GM19238 (cell line): ENCODE results near the gene FAM50A.

Experiments
- DNase-seq: peaks from one replicate; pipeline ENCODE4 v3.0.0; 2011; ENCODE audit warnings: low spot score; ENCODE audit not compliant: insufficient read length

The FAM50A gene

DNA sequence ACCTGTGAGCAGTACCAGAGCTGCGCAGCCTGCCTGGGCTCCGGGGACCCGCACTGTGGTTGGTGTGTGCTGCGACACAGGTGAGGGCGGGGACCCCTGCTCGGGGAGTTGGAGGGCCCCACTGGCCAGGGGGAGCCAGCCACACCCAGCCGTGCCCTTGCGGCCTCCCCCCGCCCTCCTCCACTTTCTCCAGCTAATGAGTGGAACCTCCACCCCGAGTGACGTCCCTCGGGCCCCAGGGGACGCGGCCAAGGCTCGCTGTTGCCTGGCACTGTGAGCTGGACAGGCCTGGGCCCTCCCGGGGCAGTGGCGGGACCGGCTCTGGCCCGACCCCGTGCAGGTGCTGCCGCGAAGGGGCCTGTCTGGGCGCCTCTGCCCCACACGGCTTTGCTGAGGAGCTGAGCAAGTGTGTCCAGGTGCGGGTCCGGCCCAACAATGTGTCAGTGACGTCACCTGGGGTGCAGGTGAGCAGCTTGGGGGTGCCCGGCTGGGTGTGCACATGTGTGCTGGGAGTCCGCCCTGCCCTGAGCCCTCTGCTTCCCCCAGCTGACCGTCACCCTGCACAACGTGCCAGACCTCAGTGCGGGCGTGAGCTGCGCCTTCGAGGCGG is 19.8 kb downstream of the FAM50A start:
- DNase-seq = no peak

DNA sequence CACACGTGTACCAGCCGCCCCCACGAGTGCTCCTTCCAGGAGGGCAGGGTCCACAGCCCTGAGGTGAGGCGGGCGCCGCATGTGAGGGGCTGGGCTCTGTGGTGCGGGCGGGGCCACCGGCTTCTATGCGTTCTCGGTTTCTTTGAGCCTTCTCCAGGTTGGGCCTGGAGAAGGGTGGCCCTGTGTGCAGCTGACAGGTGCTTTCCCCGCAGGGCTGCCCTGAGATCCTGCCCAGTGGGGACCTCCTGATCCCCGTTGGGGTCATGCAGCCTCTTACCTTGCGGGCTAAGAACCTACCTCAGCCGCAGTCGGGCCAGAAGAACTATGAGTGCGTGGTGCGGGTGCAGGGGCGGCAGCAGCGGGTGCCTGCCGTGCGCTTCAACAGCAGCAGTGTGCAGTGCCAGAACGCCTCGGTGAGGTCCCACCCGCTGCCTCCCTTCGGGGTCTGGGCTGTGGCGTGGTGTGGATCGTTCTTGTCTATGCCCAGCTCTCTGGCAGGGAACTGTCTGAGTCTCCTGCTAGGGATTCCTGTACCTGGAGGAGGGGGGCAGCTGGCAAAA is 20.9 kb downstream of the FAM50A start:
- DNase-seq = no peak

DNA sequence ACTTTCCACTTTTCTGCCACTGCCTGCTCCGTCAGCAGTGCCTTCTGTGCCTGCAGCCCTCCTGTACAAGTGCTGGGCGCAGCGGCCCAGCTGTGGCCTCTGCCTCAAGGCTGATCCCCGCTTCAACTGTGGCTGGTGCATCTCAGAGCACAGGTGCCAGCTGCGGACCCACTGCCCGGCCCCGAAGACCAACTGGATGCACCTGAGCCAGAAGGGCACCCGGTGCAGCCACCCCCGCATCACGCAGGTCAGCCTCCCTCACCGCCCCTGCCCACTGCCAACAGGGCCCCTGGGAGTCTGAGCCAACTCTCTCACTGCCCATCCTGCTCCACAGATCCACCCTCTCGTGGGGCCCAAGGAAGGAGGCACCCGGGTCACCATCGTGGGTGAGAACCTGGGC is 21.7 kb downstream of the FAM50A start:
- no peak for DNase-seq

DNA sequence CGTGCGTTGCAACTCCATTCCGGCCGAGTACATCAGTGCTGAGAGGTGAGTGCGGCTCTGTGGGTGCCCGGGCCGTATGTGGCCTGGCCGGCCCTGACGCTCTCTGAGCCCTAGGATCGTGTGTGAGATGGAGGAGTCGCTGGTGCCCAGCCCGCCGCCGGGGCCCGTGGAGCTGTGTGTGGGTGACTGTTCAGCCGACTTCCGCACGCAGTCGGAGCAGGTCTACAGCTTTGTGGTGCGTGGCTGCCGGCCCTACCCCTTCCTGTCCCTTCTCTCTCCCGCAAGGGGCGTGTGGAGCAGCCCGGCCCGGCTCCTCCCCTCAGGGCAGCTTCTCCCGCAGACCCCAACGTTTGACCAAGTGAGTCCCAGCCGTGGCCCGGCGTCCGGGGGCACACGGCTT is 22.1 kb downstream of the FAM50A start:
- no peak for DNase-seq

DNA sequence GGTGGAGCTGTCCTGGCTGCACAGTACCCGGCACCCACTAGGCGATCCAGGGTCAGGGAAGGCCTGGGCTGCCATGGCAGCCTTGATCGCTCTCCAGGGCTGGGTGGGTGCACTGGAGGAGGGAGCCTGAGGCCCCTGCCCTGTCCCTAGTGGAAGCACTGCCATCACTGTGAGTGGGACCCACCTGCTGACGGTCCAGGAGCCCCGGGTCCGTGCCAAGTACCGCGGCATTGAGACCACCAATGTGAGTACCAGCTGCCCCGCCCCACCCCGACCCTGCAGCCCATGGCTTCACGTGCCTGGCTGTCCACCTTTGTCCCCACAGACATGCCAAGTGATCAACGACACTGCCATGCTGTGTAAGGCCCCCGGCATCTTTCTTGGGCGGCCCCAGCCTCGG is 23.0 kb downstream of the FAM50A start:
- no peak for DNase-seq

DNA sequence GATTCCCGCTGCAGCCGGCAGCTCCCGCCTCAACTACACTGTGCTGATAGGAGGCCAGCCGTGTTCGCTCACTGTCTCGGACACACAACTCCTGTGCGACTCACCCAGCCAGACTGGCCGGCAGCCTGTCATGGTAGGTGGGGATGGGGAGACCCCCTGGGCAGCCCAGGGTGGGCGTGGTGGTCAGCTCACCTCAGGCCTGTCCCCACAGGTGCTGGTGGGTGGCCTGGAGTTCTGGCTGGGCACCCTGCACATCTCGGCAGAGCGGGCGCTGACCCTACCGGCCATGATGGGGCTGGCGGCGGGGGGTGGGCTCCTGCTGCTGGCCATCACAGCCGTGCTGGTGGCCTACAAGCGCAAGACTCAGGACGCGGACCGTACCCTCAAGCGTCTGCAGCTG is 23.6 kb downstream of the FAM50A start:
- DNase-seq = no peak

DNA sequence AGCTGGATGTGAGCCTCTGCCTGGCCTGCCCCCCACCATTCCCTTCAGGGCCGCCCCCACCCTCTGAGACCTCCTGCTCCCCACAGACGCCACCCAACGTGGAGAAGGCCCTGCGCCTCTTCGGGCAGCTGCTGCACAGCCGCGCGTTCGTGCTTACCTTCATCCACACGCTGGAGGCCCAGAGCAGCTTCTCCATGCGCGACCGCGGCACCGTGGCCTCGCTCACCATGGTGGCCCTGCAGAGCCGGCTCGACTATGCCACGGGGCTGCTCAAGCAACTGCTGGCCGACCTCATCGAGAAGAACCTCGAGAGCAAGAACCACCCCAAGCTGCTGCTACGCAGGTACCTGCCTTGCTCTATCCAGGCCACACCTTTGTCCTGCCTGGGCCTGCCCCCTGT is 24.3 kb downstream of the FAM50A start:
- DNase-seq = no peak

DNA sequence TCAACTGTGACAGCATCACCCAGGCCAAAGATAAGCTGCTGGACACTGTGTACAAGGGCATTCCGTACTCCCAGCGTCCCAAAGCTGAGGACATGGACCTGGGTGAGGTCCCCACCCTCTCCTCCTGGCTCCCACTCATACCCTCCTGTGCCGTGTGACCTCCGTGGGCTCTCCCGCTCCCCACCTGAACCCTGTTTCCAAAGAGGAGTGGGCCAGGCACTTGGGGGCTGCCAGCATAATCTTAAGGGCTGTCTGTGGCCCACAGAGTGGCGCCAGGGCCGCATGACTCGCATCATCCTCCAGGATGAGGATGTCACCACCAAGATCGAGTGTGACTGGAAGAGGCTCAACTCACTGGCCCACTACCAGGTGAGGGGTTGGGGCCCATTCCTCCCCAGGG is 25.2 kb downstream of the FAM50A start:
- no peak for DNase-seq

DNA sequence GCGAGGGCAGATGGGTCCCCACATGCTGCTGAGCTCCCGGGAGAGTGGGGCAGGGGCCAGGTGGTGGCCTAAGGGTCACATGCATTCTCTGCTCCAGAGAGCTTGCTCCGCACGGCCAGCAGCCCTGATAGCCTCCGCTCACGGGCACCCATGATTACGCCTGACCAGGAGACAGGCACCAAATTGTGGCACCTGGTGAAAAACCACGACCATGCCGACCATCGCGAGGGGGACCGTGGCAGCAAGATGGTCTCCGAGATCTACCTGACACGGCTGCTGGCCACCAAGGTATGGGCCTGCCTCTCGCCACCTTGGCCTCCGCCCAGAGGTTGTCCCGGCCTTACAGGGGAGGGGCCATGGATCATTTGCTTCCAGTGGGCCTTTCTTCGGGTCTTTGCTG is 25.9 kb downstream of the FAM50A start:
- no peak for DNase-seq

DNA sequence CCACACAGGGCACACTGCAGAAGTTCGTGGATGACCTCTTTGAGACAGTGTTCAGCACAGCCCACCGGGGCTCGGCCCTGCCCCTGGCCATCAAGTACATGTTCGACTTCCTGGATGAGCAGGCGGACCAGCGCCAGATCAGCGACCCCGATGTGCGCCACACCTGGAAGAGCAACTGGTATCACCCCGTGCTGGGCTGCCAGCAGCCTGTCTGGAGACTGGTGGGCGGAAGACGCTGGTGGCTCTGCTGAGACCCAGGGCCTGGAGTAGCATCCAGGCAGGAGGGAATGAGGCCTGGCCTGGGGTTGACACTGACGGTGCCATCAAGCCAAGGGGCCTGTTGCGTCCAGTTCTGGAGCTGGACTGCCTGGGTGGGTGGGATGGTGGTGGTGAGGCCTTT is 26.5 kb downstream of the FAM50A start:
- no peak for DNase-seq

DNA sequence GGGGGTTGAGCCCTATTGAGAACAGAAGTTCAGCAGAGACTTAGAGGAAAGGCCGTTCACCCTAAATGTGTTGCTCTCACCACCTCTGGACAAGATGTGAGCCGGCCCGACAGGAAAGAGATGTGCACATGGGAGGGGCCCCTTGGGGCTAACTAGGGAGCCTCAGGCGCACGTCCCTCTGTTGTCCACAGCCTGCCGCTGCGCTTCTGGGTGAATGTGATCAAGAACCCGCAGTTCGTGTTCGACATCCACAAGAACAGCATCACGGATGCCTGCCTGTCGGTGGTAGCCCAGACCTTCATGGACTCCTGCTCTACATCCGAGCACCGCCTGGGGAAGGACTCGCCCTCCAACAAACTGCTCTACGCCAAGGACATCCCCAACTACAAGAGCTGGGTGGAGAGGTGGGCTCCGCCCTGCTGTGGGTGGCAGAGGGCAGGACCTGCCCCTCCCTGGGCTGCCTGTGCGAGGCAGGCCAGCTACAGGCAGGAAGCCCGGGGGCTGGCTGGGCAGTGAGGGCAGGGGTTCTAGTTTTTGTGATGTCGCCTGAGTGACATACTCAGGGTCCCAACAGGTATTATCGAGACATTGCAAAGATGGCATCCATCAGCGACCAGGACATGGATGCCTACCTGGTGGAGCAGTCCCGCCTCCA is 27.1 kb downstream of the FAM50A start:
- DNase-seq = no peak

DNA sequence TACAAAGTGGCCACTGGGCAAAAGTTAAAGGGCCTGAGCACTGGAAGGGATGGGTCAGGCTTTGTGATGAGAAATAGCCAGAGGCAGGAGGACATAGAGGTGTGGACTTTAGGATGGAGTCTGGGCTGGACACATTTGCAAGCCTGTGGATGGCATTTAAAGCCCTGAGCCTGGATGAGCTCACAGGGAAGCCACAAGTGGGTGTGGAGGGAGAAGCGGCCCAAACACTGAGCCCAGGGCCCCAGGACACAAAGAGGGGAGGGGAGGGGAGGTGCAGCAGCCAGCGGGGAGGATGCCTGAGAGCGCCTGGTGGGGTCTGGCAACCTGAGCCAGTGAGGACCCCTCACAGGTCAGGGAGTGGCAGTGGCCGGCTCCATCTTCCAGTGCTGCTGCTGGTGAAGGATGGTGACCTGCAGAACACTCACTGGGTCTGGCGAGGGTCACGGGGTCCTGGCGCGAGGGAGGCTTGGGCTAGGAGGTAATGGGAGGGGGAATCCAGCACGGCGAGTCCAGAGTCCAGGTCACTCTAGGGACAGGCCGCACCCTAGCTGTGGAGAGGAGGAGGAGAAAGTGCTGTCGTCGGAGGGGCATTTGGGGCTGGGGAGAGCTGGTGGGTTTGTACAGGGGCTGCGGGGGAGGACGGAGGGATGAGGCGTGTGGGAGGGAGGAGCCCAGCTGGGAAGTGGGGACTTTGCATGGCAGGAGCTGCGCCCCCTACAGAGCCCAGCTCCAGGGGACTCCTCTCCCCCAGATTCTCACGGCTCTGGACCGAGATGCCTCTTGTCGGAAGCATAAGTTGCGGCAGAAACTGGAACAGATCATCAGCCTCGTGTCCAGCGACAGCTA is 28.1 kb downstream of the FAM50A start:
- DNase-seq = no peak

DNA sequence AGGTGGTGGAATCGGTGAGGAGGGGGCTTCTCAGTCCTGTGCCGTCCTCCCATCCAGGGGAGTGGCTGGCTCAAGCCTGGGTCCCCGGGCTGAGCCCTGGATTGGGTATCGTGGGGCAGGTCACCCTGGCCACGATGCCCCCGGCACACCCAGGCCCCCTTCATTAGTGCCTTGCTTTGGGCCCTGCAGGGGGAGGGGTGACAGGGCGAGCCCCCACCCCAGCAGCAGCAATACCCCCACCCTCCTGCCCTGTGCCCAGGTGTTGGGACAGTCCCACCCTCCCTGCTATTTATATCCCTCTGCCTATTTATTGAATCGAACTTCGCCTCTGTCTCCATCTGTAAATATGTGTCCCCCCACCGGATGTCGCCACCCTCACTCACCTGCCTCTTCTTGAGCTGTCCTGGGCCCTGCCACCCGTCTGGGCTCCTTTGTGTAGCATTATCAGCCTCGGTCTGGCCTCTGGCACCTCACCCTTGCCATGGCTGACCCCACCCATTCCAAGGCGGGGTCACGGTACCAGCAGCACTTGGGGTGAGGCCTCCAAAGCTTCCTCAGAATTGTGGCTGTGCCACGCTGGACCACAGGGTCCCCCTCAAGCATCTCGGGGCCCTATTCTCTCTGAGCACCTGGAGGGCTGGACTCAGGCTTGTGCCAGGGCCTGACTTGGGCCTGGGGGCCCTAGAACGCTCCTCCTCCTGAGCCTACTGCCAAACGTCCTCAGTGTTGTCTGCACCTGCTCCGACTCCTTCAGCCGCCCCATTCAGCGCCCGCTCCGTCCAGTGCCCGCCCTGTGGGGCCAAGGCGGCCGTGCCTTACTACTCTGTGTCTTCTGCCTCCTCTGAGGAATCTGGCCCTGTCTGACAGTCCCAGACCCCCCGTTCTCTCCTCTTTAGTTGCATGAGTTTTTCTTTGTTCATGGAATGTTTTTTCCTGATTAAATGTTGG is 29.0 kb downstream of the FAM50A start:
- no peak for DNase-seq

DNA sequence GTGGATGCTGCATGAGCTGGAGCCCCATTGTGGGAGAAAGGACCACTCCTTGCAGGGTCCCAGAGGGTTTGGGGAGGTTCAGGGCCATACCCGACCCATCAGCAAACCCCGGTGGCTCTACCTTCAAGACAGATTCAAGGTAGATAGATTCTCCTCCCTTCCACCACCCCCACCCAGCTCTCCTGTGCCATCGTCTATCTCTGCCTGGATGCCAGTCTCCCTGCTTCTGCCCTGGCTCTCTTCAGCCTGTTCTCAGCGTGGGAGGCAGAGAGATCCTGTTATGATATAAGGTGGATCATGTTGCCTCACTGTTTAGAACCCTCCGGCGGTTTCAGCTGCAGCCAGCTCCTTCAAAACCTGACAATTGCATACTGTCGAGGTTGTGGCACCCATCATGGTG is 29.7 kb downstream of the FAM50A start:
- DNase-seq = no peak

DNA sequence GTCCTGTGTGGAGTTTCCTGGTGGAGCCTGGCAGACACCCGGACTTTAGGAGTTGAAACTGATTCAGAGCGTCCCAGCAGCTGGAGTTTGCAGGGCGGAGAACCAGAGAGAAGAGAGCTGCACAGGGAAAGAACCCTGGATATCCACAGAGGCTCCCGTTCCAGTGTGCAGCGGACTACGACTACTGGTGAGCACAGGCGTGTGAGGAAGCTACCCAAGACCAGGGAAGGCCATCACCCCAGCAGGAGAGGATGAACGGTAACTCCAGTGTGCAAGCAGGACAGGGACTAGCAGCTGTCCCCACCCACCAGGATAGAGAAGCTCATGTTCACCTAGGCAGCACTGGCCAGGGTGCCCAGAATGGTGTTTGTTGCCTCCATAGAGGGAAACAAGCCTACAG is 32.9 kb downstream of the FAM50A start:
- DNase-seq = no peak

DNA sequence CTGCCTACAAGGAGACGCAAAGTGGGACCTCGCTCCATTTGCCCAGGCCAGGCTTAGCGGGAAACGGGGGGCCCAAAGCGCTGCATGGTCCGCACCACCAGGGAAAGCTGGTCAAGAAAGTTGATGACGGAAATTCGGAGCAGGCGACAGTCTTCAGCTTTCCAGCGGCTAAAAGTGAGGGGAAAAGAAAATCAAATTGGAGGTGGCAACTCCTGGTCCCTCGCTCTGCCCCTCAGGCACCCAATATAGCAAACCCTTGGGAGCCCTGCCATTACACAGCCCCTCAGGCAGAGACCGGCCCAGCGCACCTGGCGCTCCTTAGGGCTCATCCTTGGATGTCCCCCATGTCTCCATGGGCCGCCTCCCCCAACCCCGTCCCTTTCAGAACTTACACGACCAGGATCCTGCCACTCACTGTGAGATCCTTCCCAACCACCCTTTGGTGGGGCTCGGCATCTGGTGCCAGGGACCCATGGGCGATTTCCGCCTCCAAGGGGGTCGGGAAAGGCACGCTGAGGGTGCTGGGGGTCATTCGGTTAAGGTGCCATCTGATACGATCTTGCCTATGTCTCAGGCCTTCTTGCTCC is 34.0 kb downstream of the FAM50A start:
- DNase-seq = no peak

DNA sequence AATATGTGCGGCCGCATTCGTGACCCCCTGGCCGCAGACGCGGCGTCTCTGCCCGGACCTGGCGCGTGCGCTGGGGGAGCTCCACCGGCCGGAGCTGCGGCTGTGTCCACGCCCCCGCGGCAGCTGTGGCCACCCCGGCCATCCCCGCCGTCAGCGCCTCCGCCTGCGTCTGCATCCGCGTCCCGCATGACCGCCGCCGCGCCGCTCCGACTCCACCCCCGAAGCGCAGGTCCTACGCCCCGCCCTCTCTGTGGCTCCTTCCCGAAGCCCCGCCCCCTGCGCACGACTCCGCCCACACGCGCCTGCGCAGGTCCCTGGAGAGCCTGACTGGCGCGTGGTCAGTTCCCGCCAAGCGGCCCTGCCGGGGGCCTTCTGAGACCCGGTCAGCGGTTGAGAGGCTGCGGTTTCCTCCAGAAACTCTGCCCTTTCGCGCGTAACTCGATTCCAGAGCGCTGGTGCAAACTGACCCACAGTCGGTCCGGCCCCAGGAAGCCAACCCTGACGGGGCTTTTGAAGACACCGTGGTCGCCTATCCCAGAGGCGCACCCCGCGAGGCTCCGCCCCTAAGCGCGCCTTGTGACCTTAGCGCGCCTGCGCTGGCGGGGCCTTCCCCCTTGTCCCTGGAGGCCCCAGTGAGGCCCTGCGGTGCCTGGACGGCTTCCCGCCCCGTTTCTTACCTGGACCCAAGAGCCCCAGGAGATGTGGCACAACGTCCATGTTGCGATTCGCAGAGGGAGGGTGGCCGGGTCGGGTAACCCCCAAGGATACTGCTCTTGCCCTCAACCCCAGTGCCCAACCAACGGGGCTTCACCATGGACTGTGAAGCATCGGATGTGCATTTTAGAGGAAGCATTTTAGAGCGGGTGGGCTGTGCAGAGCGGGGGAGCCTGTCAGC is 35.0 kb downstream of the FAM50A start, which contains the start of gene LAGE3:
LAGE3 (minus strand) TSS at position 554 of the 895 bp plus-strand sequence; CDS start at position 188, 366 bp downstream.
- DNase-seq = peak; percentile 92

DNA sequence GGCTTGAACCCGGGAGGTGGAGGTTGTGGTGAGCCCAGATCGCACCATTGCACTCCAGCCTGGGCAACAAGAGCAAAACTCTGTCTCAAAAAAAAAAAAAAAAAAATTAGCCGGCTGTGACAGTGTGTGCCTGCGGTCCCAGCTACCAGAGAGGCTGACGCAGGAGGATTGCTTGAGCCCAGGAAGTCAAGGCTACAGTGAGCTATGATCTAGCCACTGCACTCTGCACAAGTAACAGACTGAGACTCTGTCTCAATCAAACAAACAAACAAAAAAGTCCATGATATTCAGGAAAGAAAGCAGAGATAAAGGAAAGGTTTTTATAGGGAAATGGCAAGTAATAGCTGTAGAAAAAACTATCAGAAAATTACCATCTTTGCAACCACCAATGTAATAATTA is 37.3 kb downstream of the FAM50A start:
- no peak for DNase-seq

DNA sequence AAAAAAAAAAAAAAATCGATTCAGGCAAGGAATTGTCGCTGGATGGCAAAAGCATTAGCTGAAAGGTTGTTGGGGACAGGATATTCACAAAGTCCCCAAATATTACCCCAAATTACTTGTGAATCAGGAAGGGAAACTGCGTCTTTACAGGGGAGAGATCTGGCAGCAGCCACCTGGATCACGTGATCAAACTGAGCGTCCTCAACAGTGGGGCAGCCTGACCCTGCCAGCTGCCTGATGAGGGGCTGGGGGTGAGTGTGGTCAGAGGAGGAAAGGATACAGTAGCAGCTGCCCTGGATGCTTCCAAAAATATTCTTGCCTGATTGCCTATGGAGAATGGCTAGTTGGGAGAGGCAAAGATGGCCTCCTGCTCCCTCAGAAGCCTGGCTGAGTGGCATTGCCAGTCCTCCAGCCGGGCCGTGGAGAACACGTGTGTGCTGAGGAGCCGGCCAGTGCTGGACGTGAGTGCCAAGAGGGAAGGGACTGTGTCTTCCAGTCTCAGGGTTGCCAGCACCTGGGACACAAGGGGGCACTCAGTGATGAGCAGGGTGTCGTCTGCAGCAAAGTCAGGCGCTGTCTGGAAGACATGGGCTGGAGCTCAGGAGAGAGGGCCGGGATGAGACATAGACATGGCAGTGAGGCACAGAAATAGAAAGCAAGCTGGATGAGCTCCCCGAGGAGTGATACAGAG is 38.1 kb downstream of the FAM50A start:
- no peak for DNase-seq
